GM23338 (cell line): ENCODE measurements around the gene ULK4. TPM values are rescaled to one million over a fixed set of nuclear protein-coding genes. Genes with fewer than 3 reads are reported as not detected.

Source experiments
- ATAC-seq: fragments of 200-7000 bp; cut with Tn5 transposase; 3 replicates; pipeline ENCODE4 v1.9.1; 2020
- DNase-seq: peaks from one replicate; pipeline ENCODE4 v3.0.0-alpha.2; 2015; ENCODE audit warnings: low spot score
- H2AFZ ChIP-seq: fragments of 200-600 bp; sonication (generic); 2 replicates; pipeline ENCODE4 v1.8.0; 2016; ENCODE audit warnings: antibody characterized with exemption, mild to moderate bottlenecking, moderate library complexity
- H3F3A ChIP-seq: fragments of 200-600 bp; sonication (generic); replicated peaks from 2 replicates; pipeline ENCODE4 v1.8.0; 2017; ENCODE audit warnings: antibody characterized with exemption, mixed run types, low read depth
- H3K27ac ChIP-seq: fragments of 200-600 bp; sonication (generic); 2 replicates; pipeline ENCODE4 v1.6.1; 2016; ENCODE audit warnings: low read depth
- H3K27me3 ChIP-seq: fragments of 200-600 bp; sonication (generic); 2 replicates; pipeline ENCODE4 v1.8.0; 2016; ENCODE audit warnings: mild to moderate bottlenecking, mixed run types, moderate library complexity; ENCODE audit not compliant: insufficient read depth
- H3K36me3 ChIP-seq: fragments of 200-600 bp; sonication (generic); 2 replicates; pipeline ENCODE4 v1.8.0; 2016; ENCODE audit warnings: mild to moderate bottlenecking; ENCODE audit not compliant: insufficient read depth
- H3K4me1 ChIP-seq: fragments of 200-600 bp; sonication (generic); 2 replicates; pipeline ENCODE4 v1.8.0; 2016; ENCODE audit warnings: mild to moderate bottlenecking, moderate library complexity; ENCODE audit not compliant: insufficient read depth
- H3K4me2 ChIP-seq: fragments of 200-600 bp; sonication (generic); 2 replicates; pipeline ENCODE4 v1.7.1; 2017; ENCODE audit warnings: mixed run types
- H3K4me3 ChIP-seq: fragments of 200-600 bp; sonication (generic); 2 replicates; pipeline ENCODE4 v1.6.1; 2016; ENCODE audit warnings: mixed run types
- H3K79me2 ChIP-seq: fragments of 200-600 bp; sonication (generic); replicated peaks from 2 replicates; pipeline ENCODE4 v1.8.0; 2017; ENCODE audit warnings: mild to moderate bottlenecking; ENCODE audit not compliant: insufficient read depth
- H3K9me2 ChIP-seq: fragments of 200-600 bp; sonication (generic); 2 replicates; pipeline ENCODE4 v1.8.0; 2017; ENCODE audit not compliant: insufficient read depth
- H4K20me1 ChIP-seq: fragments of 200-600 bp; sonication (generic); replicated peaks from 2 replicates; pipeline ENCODE4 v1.8.0; 2017; ENCODE audit warnings: mild to moderate bottlenecking; ENCODE audit not compliant: insufficient read depth
- H3K27ac Mint-ChIP-seq: 2 replicates; pipeline ENCODE4 v1.8.0; 2020; ENCODE audit warnings: inconsistent platforms, mild to moderate bottlenecking, moderate library complexity, mixed read lengths
- H3K27me3 Mint-ChIP-seq: 3 replicates; pipeline ENCODE4 v1.8.0; 2022; ENCODE audit warnings: low read depth, mild to moderate bottlenecking, moderate library complexity, mixed read lengths, inconsistent platforms; ENCODE audit not compliant: insufficient read depth, poor library complexity
- H3K36me3 Mint-ChIP-seq: 3 replicates; pipeline ENCODE4 v1.8.0; 2021; ENCODE audit warnings: low read depth, mild to moderate bottlenecking, inconsistent platforms, moderate library complexity, mixed read lengths
- H3K4me1 Mint-ChIP-seq: 3 replicates; pipeline ENCODE4 v1.8.0; 2020; ENCODE audit warnings: mild to moderate bottlenecking, inconsistent platforms, mixed read lengths
- H3K4me3 Mint-ChIP-seq: 3 replicates; pipeline ENCODE4 v1.8.0; 2021; ENCODE audit warnings: moderate library complexity, mild to moderate bottlenecking, inconsistent platforms, mixed read lengths
- H3K9me3 Mint-ChIP-seq: 3 replicates; pipeline ENCODE4 v1.8.0; 2020; ENCODE audit warnings: moderate library complexity, mild to moderate bottlenecking, inconsistent platforms, mixed read lengths
- CTCF ChIP-seq, 2 experiments: fragments of 200-600 bp in 1 of 2; sonication (generic) in 1 of 2; conservative IDR thresholded peaks; 2 replicates each; pipeline versions ENCODE4 v1.5.1 to v1.6.1; 2016 to 2017; ENCODE audit warnings: antibody characterized with exemption in 2 of 2, low read depth in 2 of 2, mild to moderate bottlenecking in 2 of 2, moderate library complexity in 1 of 2
- ETS1 ChIP-seq: IDR thresholded peaks from 2 replicates; pipeline ENCODE4 v1.6.1; 2016; ENCODE audit warnings: antibody characterized with exemption
- NANOG ChIP-seq: IDR thresholded peaks from 2 replicates; pipeline ENCODE4 v1.6.1; 2016; ENCODE audit warnings: antibody characterized with exemption, borderline replicate concordance
- REST ChIP-seq: IDR thresholded peaks from one replicate; pipeline ENCODE4 v1.6.1; 2018; ENCODE audit warnings: antibody characterized with exemption; ENCODE audit not compliant: unreplicated experiment
- polyA plus RNA-seq: library from polyadenylated mRNA; unstranded; fragments of >200 nt; fragmentation: Nextera tagmentation; extraction: Ambion mirVana; gene quantifications from 2 replicates; pipeline ENCODE4 v1.2.1, GENCODE V29; 2016
- total RNA-seq: library from RNA; depleted of rRNA; stranded (reverse); fragments of >200 nt; shearing (Covaris generic); gene quantifications from 2 replicates; pipeline ENCODE4 v1.2.3, GENCODE V29; 2014
- TF ChIP-seq, protein P1 (sequence below): fragments of 250-450 bp; sonication (Bioruptor Pico); IDR thresholded peaks from 2 replicates; pipeline ENCODE4 v1.5.0; 2020; ENCODE audit warnings: mild to moderate bottlenecking, moderate library complexity

The ULK4 gene
- total and polyA plus RNA-seq, 2 experiments from 2014 or later = 20.8 to 41.4 TPM

GRCh38 chr3:41898631-41899030 lies 63.3 kb downstream of the ULK4 start (continued):
- TF ChIP-seq, protein P1, sequence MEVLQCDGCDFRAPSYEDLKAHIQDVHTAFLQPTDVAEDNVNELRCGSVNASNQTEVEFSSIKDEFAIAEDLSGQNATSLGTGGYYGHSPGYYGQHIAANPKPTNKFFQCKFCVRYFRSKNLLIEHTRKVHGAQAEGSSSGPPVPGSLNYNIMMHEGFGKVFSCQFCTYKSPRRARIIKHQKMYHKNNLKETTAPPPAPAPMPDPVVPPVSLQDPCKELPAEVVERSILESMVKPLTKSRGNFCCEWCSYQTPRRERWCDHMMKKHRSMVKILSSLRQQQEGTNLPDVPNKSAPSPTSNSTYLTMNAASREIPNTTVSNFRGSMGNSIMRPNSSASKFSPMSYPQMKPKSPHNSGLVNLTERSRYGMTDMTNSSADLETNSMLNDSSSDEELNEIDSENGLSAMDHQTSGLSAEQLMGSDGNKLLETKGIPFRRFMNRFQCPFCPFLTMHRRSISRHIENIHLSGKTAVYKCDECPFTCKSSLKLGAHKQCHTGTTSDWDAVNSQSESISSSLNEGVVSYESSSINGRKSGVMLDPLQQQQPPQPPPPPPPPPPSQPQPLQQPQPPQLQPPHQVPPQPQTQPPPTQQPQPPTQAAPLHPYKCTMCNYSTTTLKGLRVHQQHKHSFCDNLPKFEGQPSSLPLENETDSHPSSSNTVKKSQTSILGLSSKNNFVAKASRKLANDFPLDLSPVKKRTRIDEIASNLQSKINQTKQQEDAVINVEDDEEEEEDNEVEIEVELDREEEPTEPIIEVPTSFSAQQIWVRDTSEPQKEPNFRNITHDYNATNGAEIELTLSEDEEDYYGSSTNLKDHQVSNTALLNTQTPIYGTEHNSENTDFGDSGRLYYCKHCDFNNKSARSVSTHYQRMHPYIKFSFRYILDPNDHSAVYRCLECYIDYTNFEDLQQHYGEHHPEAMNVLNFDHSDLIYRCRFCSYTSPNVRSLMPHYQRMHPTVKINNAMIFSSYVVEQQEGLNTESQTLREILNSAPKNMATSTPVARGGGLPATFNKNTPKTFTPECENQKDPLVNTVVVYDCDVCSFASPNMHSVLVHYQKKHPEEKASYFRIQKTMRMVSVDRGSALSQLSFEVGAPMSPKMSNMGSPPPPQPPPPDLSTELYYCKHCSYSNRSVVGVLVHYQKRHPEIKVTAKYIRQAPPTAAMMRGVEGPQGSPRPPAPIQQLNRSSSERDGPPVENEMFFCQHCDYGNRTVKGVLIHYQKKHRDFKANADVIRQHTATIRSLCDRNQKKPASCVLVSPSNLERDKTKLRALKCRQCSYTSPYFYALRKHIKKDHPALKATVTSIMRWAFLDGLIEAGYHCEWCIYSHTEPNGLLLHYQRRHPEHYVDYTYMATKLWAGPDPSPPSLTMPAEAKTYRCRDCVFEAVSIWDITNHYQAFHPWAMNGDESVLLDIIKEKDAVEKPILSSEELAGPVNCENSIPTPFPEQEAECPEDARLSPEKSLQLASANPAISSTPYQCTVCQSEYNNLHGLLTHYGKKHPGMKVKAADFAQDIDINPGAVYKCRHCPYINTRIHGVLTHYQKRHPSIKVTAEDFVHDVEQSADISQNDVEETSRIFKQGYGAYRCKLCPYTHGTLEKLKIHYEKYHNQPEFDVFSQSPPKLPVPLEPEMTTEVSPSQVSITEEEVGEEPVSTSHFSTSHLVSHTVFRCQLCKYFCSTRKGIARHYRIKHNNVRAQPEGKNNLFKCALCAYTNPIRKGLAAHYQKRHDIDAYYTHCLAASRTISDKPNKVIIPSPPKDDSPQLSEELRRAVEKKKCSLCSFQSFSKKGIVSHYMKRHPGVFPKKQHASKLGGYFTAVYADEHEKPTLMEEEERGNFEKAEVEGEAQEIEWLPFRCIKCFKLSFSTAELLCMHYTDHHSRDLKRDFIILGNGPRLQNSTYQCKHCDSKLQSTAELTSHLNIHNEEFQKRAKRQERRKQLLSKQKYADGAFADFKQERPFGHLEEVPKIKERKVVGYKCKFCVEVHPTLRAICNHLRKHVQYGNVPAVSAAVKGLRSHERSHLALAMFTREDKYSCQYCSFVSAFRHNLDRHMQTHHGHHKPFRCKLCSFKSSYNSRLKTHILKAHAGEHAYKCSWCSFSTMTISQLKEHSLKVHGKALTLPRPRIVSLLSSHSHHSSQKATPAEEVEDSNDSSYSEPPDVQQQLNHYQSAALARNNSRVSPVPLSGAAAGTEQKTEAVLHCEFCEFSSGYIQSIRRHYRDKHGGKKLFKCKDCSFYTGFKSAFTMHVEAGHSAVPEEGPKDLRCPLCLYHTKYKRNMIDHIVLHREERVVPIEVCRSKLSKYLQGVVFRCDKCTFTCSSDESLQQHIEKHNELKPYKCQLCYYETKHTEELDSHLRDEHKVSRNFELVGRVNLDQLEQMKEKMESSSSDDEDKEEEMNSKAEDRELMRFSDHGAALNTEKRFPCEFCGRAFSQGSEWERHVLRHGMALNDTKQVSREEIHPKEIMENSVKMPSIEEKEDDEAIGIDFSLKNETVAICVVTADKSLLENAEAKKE (CRISPR knock-in tag) = no peak
- TF ChIP-seq NANOG (no peak), ETS1 (no peak)

DNA sequence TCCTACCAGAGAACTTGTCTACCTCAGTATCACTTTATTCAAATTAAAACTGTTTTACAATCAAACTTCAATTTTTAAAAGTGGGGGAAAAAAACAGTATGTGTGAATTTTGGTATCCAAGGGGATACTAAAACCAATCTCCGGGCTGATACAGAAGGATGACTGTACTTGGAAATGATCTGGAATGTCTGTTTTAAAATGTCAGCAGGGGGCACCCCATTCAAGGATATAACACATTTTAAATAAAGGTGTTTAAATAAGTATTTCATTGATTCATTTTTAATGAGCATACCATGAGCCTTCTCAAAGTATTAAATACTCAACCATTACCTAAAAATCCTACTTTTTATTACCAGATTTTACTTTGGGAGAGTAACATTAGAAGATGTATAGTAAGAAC lies 67.9 kb downstream of the ULK4 start:
- Histone ChIP-seq H2AFZ (no peak overlapping the region), H3K4me2 (no peak overlapping the region), H3K9me2 (no peaks in the 10 kb centered on the region), H3K36me3 (peaks cover 6% of the 10 kb centered on the region; the same call in 1 of the 2 replicates), H3K4me3 (no peak overlapping the region), H3F3A (no peaks in the 10 kb centered on the region), H3K4me1 (0 out of 2 replicates have a peak, but pooled peaks cover 4% of the 10 kb centered on the region), H3K27ac (no peak overlapping the region), H4K20me1 (no peaks in the 10 kb centered on the region), H3K79me2 (no peaks in the 10 kb centered on the region), H3K27me3 (no peaks in the 10 kb centered on the region)
- TF ChIP-seq CTCF (conservative IDR thresholded peaks at IDR 0.05; ENCODE audit: low read depth in 2 of 2) (peak; percentile 46 to 47), REST (no peak)
- H3K36me3 Mint-ChIP-seq = peaks cover 29% of the 10 kb centered on the region
- no peaks in the 10 kb centered on the region for H3K27me3 Mint-ChIP-seq
- H3K27ac Mint-ChIP-seq = no peak overlapping the region
- H3K4me3 Mint-ChIP-seq = no peak overlapping the region
- H3K9me3 Mint-ChIP-seq = peaks cover 26% of the 10 kb centered on the region
- ATAC-seq = no peak
- peaks cover 11% of the 10 kb centered on the region for H3K4me1 Mint-ChIP-seq
- peak; percentile 51 for DNase-seq
